ENCODE results near the gene ARFIP1.

The ARFIP1 gene

DNA sequence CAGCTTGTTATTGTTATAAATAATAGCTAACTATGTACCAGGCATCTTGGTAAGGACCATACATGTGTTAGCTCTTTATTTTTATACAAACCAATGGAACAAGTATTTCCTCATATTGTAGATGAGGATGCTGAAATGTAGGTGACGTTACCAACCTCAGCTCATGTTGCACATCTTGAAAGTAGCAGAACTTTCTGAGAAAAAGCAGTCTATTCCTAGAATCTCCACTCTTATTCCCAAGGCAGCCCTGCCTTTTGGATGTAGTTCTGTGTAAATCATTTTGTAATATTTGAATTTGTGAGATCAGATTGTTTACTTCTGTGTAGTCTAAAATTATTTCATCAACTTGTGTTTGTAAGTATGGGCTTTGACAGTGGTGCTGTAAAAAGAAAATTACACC lies 161.7 kb downstream of the ARFIP1 start:
- H3K27ac Mint-ChIP-seq = no peak overlapping the region
- no peaks in the 10 kb centered on the region for H3K36me3 Mint-ChIP-seq (ENCODE audit: low read depth)
- no peak for DNase-seq
- H3K9me3 Mint-ChIP-seq = no peaks in the 10 kb centered on the region
- H3K4me3 Mint-ChIP-seq = no peak overlapping the region
- peaks cover 46% of the 10 kb centered on the region for H3K27me3 Mint-ChIP-seq
- peaks cover 10% of the 10 kb centered on the region for H3K4me1 Mint-ChIP-seq (ENCODE audit: low read depth)

DNA sequence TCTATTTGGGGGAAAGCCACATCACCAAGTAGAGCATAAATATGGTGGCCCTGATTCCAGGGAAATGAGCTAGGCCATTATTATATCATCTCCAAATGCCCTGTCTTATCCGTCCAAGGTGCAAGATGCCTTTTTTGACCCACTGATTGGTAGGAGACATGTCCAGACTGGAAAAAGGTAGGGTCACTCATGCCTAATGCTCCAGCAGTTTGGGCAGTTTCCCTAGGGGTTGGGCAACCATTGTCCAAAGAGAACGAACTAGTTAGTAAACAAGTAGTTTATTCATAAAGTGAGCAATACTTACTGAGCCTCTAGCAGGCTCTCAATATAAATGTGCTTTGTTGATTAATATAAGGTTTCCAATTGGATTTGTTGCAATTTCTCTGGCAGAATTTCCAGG lies 162.6 kb downstream of the ARFIP1 start:
- Mint-ChIP-seq H3K27me3 (peaks cover 41% of the 10 kb centered on the region), H3K4me3 (no peak overlapping the region), H3K27ac (no peak overlapping the region), H3K9me3 (no peaks in the 10 kb centered on the region), H3K36me3 (ENCODE audit: low read depth) (no peaks in the 10 kb centered on the region), H3K4me1 (ENCODE audit: low read depth) (peaks cover 10% of the 10 kb centered on the region)
- no peak for DNase-seq

DNA sequence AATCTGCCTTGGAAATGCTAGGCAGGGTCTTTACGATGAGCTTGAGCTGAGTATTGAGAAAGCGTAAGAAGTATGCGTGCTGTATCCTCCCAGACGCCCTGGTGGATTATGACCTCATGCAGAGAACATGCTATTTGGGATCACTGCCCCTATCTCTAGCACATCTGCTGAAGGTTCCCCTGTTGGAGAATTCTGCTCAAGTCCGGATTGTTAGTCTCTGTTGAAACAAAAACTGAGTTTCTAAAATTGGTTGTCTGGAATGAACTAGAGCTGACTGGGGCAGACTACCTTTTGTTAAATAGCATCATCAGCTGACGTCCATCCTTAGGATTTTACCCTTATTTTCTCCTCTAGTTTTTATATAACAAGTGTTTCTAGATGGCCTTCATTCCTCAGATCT lies 163.9 kb downstream of the ARFIP1 start:
- peaks cover 32% of the 10 kb centered on the region for H3K27me3 Mint-ChIP-seq
- H3K27ac Mint-ChIP-seq = no peak overlapping the region
- H3K4me3 Mint-ChIP-seq = no peak overlapping the region
- H3K36me3 Mint-ChIP-seq (ENCODE audit: low read depth) = no peaks in the 10 kb centered on the region
- H3K9me3 Mint-ChIP-seq = no peaks in the 10 kb centered on the region
- H3K4me1 Mint-ChIP-seq (ENCODE audit: low read depth) = peaks cover under 1% of the 10 kb centered on the region
- no peak for DNase-seq

DNA sequence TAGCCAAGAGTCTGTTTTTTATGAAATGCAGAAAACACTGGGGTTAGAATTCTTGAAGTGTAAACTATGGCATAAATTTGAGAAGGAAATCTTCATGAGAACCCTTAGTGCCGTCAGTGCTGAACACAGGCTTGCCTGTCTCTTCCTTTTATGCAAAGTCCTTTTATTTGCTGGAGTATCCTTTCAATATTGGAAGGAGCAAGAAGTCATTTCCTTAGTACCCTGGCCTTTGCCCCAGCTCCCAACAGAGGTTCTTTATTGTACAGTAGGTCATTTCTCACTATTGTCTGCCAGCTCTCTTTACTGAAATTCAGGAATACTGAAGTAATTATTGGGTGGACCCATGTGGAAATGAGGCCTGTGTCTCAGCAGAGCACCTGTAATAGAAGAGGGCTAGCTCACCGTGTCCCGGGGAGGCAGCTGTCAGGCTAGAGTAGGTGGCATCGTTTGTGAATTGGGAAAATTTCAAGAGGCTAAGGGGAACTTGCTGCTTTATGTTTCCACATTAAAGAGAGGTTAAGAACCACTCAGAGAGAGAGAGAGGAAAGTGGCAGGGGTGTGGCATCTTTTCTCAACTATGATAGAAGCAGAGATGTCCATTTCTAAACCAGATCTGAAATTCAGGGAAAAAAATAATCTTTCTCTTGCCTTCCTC lies 165.0 kb downstream of the ARFIP1 start:
- H3K27ac Mint-ChIP-seq = no peak overlapping the region

DNA sequence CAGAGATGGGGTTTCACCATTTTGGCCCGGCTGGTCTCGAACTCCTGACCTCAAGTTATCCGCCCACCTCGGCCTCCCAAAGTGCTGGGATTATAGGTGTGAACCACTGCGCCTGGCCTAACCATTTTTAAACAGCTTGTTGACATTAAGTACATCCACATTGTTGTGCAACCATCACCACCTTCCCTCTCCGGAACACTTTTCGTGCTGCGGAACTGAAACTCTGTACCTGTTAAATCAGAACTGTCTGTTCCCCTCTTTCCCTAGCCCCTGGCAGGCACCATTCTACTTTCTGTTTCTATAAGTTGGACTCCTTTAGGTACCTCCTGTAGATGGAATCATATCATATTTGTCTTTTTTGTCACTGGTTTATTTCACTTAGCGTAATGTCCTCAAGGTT lies 165.9 kb downstream of the ARFIP1 start:
- H3K27me3 Mint-ChIP-seq = peaks cover 21% of the 10 kb centered on the region
- no peaks in the 10 kb centered on the region for H3K36me3 Mint-ChIP-seq (ENCODE audit: low read depth)
- DNase-seq = no peak
- H3K27ac Mint-ChIP-seq = no peak overlapping the region
- H3K9me3 Mint-ChIP-seq = no peaks in the 10 kb centered on the region
- H3K4me1 Mint-ChIP-seq (ENCODE audit: low read depth) = no peaks in the 10 kb centered on the region
- H3K4me3 Mint-ChIP-seq = no peak overlapping the region

More for the DNA sequence above, 165.0 kb downstream of the ARFIP1 start:
- Mint-ChIP-seq H3K4me1 (ENCODE audit: low read depth) (no peaks in the 10 kb centered on the region), H3K4me3 (no peak overlapping the region), H3K27me3 (peaks cover 25% of the 10 kb centered on the region), H3K9me3 (no peaks in the 10 kb centered on the region), H3K36me3 (ENCODE audit: low read depth) (no peaks in the 10 kb centered on the region)
- no peak for DNase-seq

DNA sequence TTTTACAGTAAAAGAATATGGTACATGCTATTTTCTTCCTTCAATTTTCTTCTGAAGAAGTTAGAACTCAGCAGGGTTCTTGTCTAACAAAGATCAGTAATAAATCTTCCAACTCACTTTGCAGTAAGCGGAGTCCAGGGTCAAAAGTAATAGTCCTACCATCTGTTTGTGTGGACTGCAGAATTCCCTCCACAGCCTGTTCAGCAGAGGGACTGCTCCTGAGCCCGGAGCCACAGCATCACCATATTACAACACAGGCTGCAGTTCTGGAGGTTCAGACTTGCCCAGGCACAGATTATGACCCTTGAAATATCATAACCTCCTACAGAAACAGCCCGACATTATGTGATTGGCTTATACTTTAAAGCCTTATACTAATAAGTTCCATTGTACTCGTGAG lies 166.7 kb downstream of the ARFIP1 start:
- Mint-ChIP-seq H3K27ac (no peak overlapping the region), H3K9me3 (no peaks in the 10 kb centered on the region), H3K4me1 (ENCODE audit: low read depth) (no peaks in the 10 kb centered on the region), H3K36me3 (ENCODE audit: low read depth) (no peaks in the 10 kb centered on the region), H3K27me3 (peaks cover 22% of the 10 kb centered on the region), H3K4me3 (no peak overlapping the region)
- DNase-seq = no peak

DNA sequence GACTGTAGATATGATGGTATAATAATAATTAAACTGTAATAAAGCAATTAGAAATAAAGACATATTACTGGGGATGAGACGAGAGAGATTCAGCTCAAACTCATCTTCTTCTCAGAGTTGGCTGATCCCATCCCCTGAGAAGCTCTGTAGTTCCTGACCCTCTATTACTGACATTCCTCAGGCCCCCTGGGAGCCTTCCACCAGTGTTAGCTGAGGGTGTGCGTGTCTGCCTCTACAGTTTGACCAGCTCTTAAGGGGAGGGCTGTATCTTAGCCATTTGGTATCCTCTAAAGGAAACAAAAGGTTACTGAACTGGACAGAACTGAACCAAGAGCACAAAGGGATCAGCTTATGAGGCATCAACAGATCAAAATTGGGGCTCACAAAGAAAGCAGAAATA lies 167.6 kb downstream of the ARFIP1 start:
- DNase-seq = no peak
- no peak overlapping the region for H3K4me3 Mint-ChIP-seq
- H3K27ac Mint-ChIP-seq = no peak overlapping the region
- H3K9me3 Mint-ChIP-seq = no peaks in the 10 kb centered on the region
- H3K27me3 Mint-ChIP-seq = peaks cover 14% of the 10 kb centered on the region
- no peaks in the 10 kb centered on the region for H3K4me1 Mint-ChIP-seq (ENCODE audit: low read depth)
- no peaks in the 10 kb centered on the region for H3K36me3 Mint-ChIP-seq (ENCODE audit: low read depth)

DNA sequence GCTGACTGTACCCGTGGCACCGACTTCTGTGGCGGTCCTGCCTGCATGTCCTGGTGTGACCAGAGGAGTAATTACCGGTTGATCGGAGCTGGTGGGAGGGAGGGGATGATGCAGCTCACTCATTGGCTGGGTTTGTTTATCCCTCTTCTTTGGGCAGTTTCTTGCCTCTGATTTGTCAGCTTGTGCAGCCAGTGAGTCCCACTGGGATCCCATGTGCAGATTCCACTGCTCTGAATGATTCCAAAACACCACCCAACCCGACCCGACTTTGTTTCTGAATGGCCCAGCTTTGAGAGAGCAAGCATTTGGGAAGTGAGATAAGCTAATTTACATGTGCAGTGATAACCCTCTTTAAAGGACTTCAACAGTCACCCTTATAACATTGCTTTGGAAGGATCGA lies 170.2 kb downstream of the ARFIP1 start:
- H3K36me3 Mint-ChIP-seq (ENCODE audit: low read depth) = no peaks in the 10 kb centered on the region
- no peak overlapping the region for H3K4me3 Mint-ChIP-seq
- no peaks in the 10 kb centered on the region for H3K9me3 Mint-ChIP-seq
- no peaks in the 10 kb centered on the region for H3K4me1 Mint-ChIP-seq (ENCODE audit: low read depth)
- no peak for DNase-seq
- peaks cover 13% of the 10 kb centered on the region for H3K27me3 Mint-ChIP-seq
- no peak overlapping the region for H3K27ac Mint-ChIP-seq

DNA sequence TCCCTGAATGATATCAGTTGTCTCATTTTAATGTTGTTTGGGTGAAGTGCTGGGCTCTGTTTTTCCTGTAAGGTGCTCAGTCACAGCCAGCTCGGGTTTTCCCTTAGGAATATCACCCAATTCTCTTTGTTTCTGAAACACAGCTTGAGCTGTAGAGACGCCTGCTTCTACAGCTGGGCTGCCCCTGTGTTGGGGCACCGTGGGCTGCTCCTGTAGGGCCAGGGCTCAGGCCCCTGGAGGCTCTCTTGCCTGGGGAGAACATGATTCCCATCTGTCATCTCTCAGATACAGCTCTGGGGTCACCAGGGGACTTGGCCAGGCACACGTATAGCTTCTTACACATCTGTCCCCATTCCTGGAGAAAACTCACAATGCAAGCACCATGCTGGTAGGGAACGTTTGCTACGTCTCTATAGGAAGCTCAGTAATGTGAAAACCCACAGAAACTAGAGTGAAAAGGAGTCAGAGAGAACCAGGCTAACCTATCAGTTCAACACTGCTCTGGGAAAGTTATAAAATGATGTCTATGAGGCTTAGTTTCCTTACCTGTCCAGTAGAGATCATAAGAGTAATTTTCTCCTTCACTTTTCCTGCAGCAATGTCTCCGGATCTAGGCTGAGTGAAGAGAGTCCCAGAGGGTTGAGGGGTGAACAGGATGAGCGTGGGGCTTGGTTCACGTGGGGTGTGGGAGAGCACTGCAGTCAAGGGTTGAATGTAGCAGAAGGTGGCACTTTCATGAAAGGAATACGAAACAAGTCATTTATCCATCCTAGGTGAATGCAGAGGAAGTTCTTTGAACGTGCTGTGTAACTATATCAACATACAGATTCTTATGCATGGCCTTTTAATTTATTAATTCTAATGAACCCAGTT lies 170.9 kb downstream of the ARFIP1 start:
- Mint-ChIP-seq H3K27ac (no peak overlapping the region), H3K9me3 (no peaks in the 10 kb centered on the region), H3K4me3 (no peak overlapping the region), H3K4me1 (ENCODE audit: low read depth) (no peaks in the 10 kb centered on the region), H3K36me3 (ENCODE audit: low read depth) (no peaks in the 10 kb centered on the region), H3K27me3 (peaks cover 13% of the 10 kb centered on the region)
- no peak for DNase-seq

DNA sequence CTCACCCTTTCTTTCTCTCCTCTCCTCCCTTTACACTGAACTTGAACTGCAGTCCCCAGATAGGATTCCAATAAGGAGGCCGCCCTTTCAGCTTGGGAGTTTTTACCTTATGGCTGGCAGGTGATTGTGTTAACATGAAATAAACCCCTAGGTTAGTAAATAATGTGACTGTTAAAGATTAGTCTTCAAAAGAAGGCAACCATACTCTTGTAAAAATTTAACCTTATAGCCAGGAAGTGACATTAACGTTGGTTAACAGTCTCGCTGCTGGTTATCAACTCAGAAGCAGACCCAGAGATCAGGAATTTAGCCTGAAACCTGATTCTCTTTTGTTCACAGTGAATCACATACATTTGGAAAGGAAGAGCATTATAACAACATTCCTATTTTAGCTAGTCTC lies 171.6 kb downstream of the ARFIP1 start:
- no peaks in the 10 kb centered on the region for H3K4me1 Mint-ChIP-seq (ENCODE audit: low read depth)
- no peaks in the 10 kb centered on the region for H3K36me3 Mint-ChIP-seq (ENCODE audit: low read depth)
- DNase-seq = no peak
- H3K9me3 Mint-ChIP-seq = no peaks in the 10 kb centered on the region
- H3K27me3 Mint-ChIP-seq = peaks cover 13% of the 10 kb centered on the region
- no peak overlapping the region for H3K4me3 Mint-ChIP-seq
- H3K27ac Mint-ChIP-seq = no peak overlapping the region

DNA sequence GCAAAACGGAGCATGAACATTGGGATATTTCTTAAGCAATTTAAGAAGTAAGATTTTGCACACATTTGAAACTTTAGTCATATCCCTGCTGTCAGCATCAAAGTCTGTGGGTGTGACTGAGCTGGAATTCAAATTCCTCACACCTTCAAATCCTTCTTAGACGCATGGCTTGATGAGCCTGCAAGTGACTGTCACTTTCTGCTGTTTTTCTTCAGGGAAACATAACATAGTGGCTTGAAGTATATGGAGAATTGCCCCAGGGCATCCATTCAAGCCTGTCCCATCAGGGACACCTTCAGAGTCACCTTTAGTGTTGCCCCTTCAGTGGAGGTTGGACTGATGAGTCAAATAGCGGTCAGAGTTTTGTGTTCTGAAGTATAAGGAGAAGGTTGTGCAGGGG lies 173.8 kb downstream of the ARFIP1 start:
- Mint-ChIP-seq H3K9me3 (no peaks in the 10 kb centered on the region), H3K27ac (no peak overlapping the region), H3K36me3 (ENCODE audit: low read depth) (no peaks in the 10 kb centered on the region), H3K4me3 (no peak overlapping the region), H3K4me1 (ENCODE audit: low read depth) (no peaks in the 10 kb centered on the region), H3K27me3 (peaks cover 11% of the 10 kb centered on the region)
- no peak for DNase-seq

DNA sequence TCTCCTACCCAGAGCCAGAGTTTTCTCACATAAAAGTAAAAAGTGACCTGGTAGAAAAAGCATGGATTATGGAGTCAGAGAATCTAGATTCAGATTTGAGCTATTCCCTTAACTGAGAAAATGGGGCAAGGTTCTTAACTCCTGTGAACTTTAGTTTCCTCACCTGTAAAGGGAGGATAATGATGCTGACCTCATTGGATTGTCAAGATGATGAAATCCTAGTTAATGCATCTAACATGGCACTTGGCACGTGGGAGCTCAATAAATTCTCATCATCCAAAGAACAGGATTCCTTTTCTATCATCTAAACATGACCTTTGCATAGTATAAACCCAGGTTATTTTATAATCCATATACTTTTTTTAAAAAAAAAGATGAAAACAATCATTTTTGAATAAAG lies 175.0 kb downstream of the ARFIP1 start:
- H3K36me3 Mint-ChIP-seq (ENCODE audit: low read depth) = no peaks in the 10 kb centered on the region
- H3K9me3 Mint-ChIP-seq = no peaks in the 10 kb centered on the region
- no peak overlapping the region for H3K27ac Mint-ChIP-seq
- peaks cover 8% of the 10 kb centered on the region for H3K27me3 Mint-ChIP-seq
- no peak overlapping the region for H3K4me3 Mint-ChIP-seq
- DNase-seq = no peak
- no peaks in the 10 kb centered on the region for H3K4me1 Mint-ChIP-seq (ENCODE audit: low read depth)

DNA sequence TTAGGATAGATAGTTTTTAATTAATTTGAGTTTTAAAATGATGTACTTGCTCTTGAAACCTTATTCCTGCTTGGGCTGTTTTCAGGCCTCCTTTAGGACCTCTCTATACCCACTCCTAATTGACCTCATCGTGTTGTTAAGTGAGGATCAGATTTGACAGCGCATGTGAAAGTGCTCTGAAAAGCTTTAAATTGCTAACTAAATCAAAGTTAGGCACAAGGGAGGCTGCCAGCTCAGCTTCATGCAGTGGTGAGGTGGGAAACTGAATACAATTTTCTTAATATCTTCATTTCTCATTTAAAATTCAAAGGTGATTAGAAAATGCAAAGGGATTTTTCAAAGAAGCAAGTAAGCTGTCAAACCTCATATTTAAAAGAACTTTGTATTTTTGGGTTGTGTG lies 176.4 kb downstream of the ARFIP1 start:
- Mint-ChIP-seq H3K4me1 (ENCODE audit: low read depth) (no peaks in the 10 kb centered on the region), H3K4me3 (no peak overlapping the region), H3K9me3 (no peaks in the 10 kb centered on the region), H3K36me3 (ENCODE audit: low read depth) (no peaks in the 10 kb centered on the region), H3K27ac (no peak overlapping the region), H3K27me3 (no peaks in the 10 kb centered on the region)
- DNase-seq = no peak

DNA sequence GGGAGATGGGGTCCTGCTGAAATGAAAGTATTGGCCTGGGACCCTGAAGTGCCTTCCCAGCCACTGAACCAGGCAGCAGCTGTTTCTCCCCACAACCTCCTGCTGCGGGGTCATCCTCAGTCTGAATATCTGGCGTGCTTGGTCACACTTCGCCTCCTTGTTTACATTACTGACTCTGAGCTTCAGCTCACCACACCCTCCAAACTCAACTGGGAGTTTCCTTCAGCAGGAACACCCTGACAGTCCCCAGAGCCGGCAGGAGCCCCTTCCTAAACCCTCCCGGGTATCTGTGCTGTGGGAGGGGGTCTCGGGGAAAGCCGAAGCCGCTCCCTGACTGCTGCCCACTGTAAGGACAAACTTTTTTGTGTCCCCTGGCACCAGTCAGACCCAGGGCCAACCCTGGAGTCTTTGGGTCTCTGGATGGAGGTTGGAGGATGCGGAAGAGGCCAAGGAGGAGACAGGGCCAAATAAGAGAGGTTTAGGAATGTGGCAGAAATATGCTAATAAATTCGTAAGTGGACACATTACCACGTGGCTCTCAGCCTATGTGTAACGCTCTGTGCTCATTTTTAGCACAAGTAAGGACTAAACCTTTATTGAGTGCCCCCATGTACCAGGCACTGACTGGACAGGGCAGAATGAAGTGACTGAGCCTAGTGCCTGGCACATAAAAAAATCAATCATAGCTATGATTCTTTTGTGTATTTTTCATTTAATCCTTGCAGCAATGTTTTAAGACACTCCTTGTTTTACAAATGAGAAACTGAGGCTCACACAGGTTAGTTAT lies 177.1 kb downstream of the ARFIP1 start:
- no peaks in the 10 kb centered on the region for H3K27me3 Mint-ChIP-seq
- no peak overlapping the region for H3K27ac Mint-ChIP-seq
- no peaks in the 10 kb centered on the region for H3K9me3 Mint-ChIP-seq
- no peak overlapping the region for H3K4me3 Mint-ChIP-seq
- no peak for DNase-seq
- H3K4me1 Mint-ChIP-seq (ENCODE audit: low read depth) = no peaks in the 10 kb centered on the region
- no peaks in the 10 kb centered on the region for H3K36me3 Mint-ChIP-seq (ENCODE audit: low read depth)
